Fibroblast of villous mesenchyme (primary cell): ENCODE measurements around the gene NBPF11. TPM values are rescaled to one million over a fixed set of nuclear protein-coding genes. Genes with fewer than 3 reads are reported as not detected.
"Not testable (repeated sequence)": the region's sequence is repeated elsewhere in the genome, so short reads cannot be mapped to it uniquely, and the experiment has no call there.

ENCODE experiments used
- DNase-seq: peaks from one replicate; pipeline ENCODE4 v3.0.0-alpha.2; 2010; ENCODE audit warnings: low read depth
- H3K4me3 ChIP-seq: 2 replicates; pipeline ENCODE4 v1.5.1; 2011; ENCODE audit warnings: low read depth, mild to moderate bottlenecking, low read length
- CTCF ChIP-seq: IDR thresholded peaks from 2 replicates; pipeline ENCODE4 v1.5.1; 2012; ENCODE audit warnings: low read depth, mild to moderate bottlenecking, low read length; ENCODE audit not compliant: insufficient read depth
- total RNA-seq: library from RNA; depleted of rRNA; stranded (reverse); fragments of >200 nt; gene quantifications from 2 replicates; pipeline ENCODE4 v1.2.3, GENCODE V29; 2012

The NBPF11 gene
- total RNA-seq: 4.3 and 4.8 TPM in 2 replicates

GRCh38 chr1:148151911-148152656 is at the start of gene NBPF11:
NBPF11 (minus strand) TSS chr1:148152281; CDS start chr1:148127003, 25,278 bp downstream.
- peak within 1 kb of the TSS; percentile 69 for H3K4me3 ChIP-seq
- DNase-seq: peak; percentile 78

GRCh38 chr1:148197396-148197795 is 45.3 kb upstream of the NBPF11 start:
- DNase-seq: not testable (repeated sequence)

GRCh38 chr1:148196949-148197348 is 44.9 kb upstream of the NBPF11 start:
- H3K4me3 ChIP-seq, DNase-seq: not testable (repeated sequence)

More at GRCh38 chr1:148197396-148197795, 45.3 kb upstream of the NBPF11 start:
- H3K4me3 ChIP-seq: not testable (repeated sequence)

- H3K4me3 ChIP-seq, DNase-seq: not testable (repeated sequence)
These were observed 43.0 kb upstream of the NBPF11 start for GRCh38 chr1:148195115-148195514.

- DNase-seq, H3K4me3 ChIP-seq: not testable (repeated sequence)
These were observed 36.7 kb upstream of the NBPF11 start for GRCh38 chr1:148188768-148189167.

GRCh38 chr1:148178682-148179081 is 26.6 kb upstream of the NBPF11 start:
- not testable (repeated sequence) for DNase-seq, H3K4me3 ChIP-seq

GRCh38 chr1:148175414-148175813 is 23.3 kb upstream of the NBPF11 start:
- H3K4me3 ChIP-seq, DNase-seq: not testable (repeated sequence)

- not testable (repeated sequence) for H3K4me3 ChIP-seq, DNase-seq
These were observed 19.9 kb upstream of the NBPF11 start for GRCh38 chr1:148171995-148172394.

GRCh38 chr1:148166558-148167492 is 14.7 kb upstream of the NBPF11 start:
- TF ChIP-seq CTCF: no peak
- no peak overlapping the region for H3K4me3 ChIP-seq
- no peak for DNase-seq

GRCh38 chr1:148162363-148162762 is 10.3 kb upstream of the NBPF11 start:
- DNase-seq: no peak
- H3K4me3 ChIP-seq: no peak overlapping the region
- no peak for TF ChIP-seq CTCF

- no peak for DNase-seq
- no peak overlapping the region for H3K4me3 ChIP-seq
These were observed 9.2 kb upstream of the NBPF11 start for GRCh38 chr1:148161053-148161901.

More at GRCh38 chr1:148161053-148161901, 9.2 kb upstream of the NBPF11 start:
- no peak for TF ChIP-seq CTCF
